Esophagus squamous epithelium (tissue), 5 donors: ENCODE results near the gene CCDC88C. TPM values are rescaled to one million over a fixed set of nuclear protein-coding genes. Genes with fewer than 3 reads are reported as not detected.

Experiments
- DNase-seq: peaks from one replicate; lab custom pipeline; 2025; lab: John Stamatoyannopoulos, UW
- H3K27ac ChIP-seq, 4 donors: fragments of 200-600 bp; sonication (generic); one replicate each; pipeline ENCODE4 v1.5.1; 2016 to 2019; ENCODE audit warnings: mild to moderate bottlenecking in 1 of 4
- H3K27me3 ChIP-seq, 4 donors: fragments of 200-600 bp; sonication (generic); 1 replicate in 3 of 4; 2 replicates in 1 of 4; pipeline versions ENCODE4 v1.5.1 to v1.6.0; 2017 to 2021; ENCODE audit warnings: antibody characterized with exemption in 1 of 4
- H3K36me3 ChIP-seq, 3 donors: fragments of 200-600 bp; sonication (generic); one replicate each; pipeline ENCODE4 v1.5.1; 2016 to 2019
- H3K4me1 ChIP-seq, 3 donors: fragments of 200-600 bp; sonication (generic); one replicate each; pipeline ENCODE4 v1.5.1; 2017 to 2019
- H3K4me3 ChIP-seq, 4 donors: fragments of 200-600 bp; sonication (generic); 1 replicate in 3 of 4; 2 replicates in 1 of 4; pipeline ENCODE4 v1.5.1; 2016 to 2019; ENCODE audit warnings: mild to moderate bottlenecking in 2 of 4, moderate library complexity in 1 of 4
- H3K9me3 ChIP-seq, 3 donors: fragments of 200-600 bp; sonication (generic); one replicate each; pipeline ENCODE4 v1.5.1; 2016 to 2019
- POLR2A ChIP-seq, 4 donors: fragments of 450-650 bp; IDR thresholded peaks; one replicate each; pipeline ENCODE4 v1.6.1; 2017; ENCODE audit warnings: antibody characterized with exemption in 4 of 4, mild to moderate bottlenecking in 4 of 4, moderate library complexity in 3 of 4
- WGBS, 2 donors: methylation state at CpG; one replicate each; pipeline ENCODE4 v1.1.5; 2018; 5-methylcytosine and 5-hydroxymethylcytosine counted together
- intact Hi-C: fragments of 100-400 bp; cut with DNase I; formaldehyde crosslinking; loops from one replicate; pipeline ENCODE4 v1.15.0; 2022
- total RNA-seq, 4 donors: library from RNA; depleted of rRNA; stranded (reverse); fragments of >200 nt; gene quantifications; one replicate each; pipeline ENCODE4 v1.1.0, GENCODE V29; 2016
- TF ChIP-seq, protein P1 (sequence below), 6 experiments: fragments of 450-650 bp in 4 of 6; fragments of 200-600 bp in 2 of 6; sonication (generic) in 2 of 6; IDR thresholded peaks; one replicate each; pipeline ENCODE4 v1.5.1; 2016 to 2019; ENCODE audit warnings: antibody characterized with exemption in 6 of 6, mild to moderate bottlenecking in 4 of 6, moderate library complexity in 4 of 6
- donor health status: DM: yes; HTN: yes; CAD: no.

Gene CCDC88C
- total RNA-seq, 4 donors from 2014 or later: 23.2 to 31.5 (median 29.9) TPM

DNA sequence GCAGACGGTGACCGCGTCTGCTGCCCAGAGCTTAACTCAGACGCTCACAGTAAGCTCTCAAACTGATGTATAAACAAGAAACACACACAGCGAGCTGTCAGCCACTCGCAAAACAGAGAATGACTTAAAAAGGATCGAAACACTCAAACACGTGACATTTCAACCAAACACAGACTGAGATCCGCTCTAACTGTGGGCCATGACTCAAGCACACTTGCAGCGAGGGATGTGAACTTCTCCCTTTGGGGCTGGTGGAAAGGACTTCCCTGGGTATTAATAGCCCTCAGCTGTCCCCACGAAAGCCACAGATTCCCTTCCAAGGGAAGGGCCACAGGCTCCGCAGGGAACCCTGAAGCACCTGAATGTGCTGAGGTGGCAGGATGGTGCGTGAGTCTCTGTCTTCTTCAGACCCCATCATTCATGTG, 29.1 kb downstream of the CCDC88C start:
- WGBS, 2 donors: 76 to 79% methylated on average over 6 of the region's 13 CpGs
- no peak for TF ChIP-seq POLR2A (IDR thresholded peaks at IDR 0.05)
- TF ChIP-seq, protein P1, sequence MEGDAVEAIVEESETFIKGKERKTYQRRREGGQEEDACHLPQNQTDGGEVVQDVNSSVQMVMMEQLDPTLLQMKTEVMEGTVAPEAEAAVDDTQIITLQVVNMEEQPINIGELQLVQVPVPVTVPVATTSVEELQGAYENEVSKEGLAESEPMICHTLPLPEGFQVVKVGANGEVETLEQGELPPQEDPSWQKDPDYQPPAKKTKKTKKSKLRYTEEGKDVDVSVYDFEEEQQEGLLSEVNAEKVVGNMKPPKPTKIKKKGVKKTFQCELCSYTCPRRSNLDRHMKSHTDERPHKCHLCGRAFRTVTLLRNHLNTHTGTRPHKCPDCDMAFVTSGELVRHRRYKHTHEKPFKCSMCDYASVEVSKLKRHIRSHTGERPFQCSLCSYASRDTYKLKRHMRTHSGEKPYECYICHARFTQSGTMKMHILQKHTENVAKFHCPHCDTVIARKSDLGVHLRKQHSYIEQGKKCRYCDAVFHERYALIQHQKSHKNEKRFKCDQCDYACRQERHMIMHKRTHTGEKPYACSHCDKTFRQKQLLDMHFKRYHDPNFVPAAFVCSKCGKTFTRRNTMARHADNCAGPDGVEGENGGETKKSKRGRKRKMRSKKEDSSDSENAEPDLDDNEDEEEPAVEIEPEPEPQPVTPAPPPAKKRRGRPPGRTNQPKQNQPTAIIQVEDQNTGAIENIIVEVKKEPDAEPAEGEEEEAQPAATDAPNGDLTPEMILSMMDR (IDR thresholded peaks at IDR 0.05): no peak
- no peaks in the 10 kb centered on the region for H3K9me3 ChIP-seq
- peak overlapping the region in 1 of 4 donors; percentile 6 for H3K4me3 ChIP-seq
- H3K27ac ChIP-seq: peak overlapping the region; percentile 61 to 79 (median 68)
- H3K4me1 ChIP-seq: peaks cover 29 to 85% (median 56%) of the 10 kb centered on the region in 3 donors
- no peaks in the 10 kb centered on the region for H3K27me3 ChIP-seq
- intact Hi-C loops: no loop called here
- DNase-seq: no peak
- H3K36me3 ChIP-seq: no peaks in the 10 kb centered on the region

DNA sequence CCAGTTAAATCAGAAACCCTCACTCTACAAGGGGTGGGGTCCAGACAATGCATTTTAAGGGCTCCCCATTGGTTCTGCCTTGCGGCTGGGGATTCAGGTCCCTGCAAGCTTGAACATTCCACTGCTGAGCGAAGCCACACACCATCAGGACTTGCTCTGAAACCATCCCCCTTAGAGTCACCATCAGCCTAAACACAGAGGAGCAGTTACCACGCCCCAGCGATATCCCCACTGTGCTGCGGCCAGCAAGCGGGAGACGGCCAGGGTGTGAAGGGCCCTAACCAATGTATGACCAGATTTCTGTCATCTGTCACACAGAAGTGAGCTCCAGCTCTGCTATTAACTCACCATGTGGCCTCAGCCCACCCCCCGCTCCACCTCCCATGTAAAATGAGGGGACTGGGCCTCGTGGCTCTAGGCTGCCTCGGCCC, 29.7 kb downstream of the CCDC88C start:
- TF ChIP-seq, protein P1 (IDR thresholded peaks at IDR 0.05): no peak
- no peak for TF ChIP-seq POLR2A (IDR thresholded peaks at IDR 0.05)
- Histone ChIP-seq H3K4me1 (peaks cover 25 to 85% (median 54%) of the 10 kb centered on the region in 3 donors), H3K27ac (peak overlapping the region; percentile 61 to 79 (median 68)), H3K27me3 (no peaks in the 10 kb centered on the region), H3K4me3 (peak overlapping the region in 1 of 4 donors; percentile 6), H3K9me3 (no peaks in the 10 kb centered on the region), H3K36me3 (no peaks in the 10 kb centered on the region)
- intact Hi-C loops: no loop called here
- WGBS, 2 donors: 31 to 46% methylated on average over 3 to 8 of the region's 10 CpGs
- DNase-seq: no peak

DNA sequence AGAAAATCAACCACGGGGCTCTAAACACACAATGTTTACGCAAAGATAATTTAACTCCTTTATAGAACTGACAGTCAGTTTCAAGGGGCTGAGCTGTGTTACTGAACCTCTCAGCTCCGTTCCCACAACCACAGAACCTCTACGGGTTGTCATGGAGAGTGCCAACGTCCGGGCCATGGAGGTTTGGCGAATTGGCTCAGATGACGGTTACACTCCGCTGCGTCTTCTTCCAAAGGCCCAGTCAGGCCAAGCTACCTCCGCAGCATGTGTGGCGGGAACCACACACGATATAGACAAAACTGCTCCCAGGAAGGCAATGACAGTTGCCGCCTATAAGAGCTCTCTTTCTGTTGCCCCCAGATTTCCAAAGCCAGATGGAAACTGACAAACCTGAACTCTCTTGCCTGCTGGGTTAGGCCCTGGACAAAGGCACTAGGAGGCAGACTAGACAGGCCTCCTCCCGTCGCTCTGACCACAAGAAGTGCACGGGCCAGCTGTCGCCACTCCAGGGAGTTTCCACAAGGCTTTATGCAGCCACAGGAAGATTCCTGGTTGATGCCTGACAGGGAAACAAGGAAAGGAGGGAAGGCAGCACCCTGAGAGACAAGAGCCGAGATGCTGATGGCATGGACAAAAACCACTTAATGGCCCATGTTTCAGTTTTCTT, 30.3 kb downstream of the CCDC88C start:
- H3K4me1 ChIP-seq: peaks cover 20 to 82% (median 47%) of the 10 kb centered on the region in 3 donors
- H3K27me3 ChIP-seq: no peaks in the 10 kb centered on the region
- TF ChIP-seq, protein P1 (IDR thresholded peaks at IDR 0.05): no peak
- TF ChIP-seq POLR2A (IDR thresholded peaks at IDR 0.05): no peak
- H3K9me3 ChIP-seq: no peaks in the 10 kb centered on the region
- WGBS, 2 donors: 37 to 45% methylated on average over 14 to 19 of the region's 19 CpGs
- H3K4me3 ChIP-seq: no peak overlapping the region
- no peaks in the 10 kb centered on the region for H3K36me3 ChIP-seq
- no peak for DNase-seq
- intact Hi-C loops: no loop called here
- H3K27ac ChIP-seq: peak overlapping the region; percentile 61 to 79 (median 68)

DNA sequence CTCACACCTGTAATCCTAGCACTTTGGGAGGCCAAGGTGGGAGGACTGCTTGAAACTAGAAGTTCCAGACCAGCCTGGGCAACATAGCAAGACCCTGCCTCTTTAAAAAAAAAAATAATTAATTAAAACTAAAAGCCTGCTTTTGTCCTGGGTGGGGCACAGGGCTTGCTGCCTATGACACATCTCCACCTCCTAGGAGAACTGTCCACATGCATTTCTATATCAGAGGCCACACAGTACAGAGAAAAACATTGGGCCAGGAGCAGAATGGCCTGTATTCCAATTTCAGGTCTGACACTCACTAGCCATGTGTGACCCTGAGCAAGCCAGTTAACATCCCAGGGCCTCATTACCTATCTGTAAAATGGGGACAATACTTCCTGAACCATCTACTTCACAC, 31.9 kb downstream of the CCDC88C start:
- TF ChIP-seq POLR2A (IDR thresholded peaks at IDR 0.05): no peak
- TF ChIP-seq, protein P1 (IDR thresholded peaks at IDR 0.05): no peak
- H3K4me3 ChIP-seq: no peak overlapping the region
- no peak for DNase-seq
- intact Hi-C loops: no loop called here
- no peaks in the 10 kb centered on the region for H3K9me3 ChIP-seq
- peaks cover 19 to 72% (median 37%) of the 10 kb centered on the region in 3 donors for H3K4me1 ChIP-seq
- H3K36me3 ChIP-seq: no peaks in the 10 kb centered on the region
- H3K27me3 ChIP-seq: no peaks in the 10 kb centered on the region
- H3K27ac ChIP-seq: no peak overlapping the region

DNA sequence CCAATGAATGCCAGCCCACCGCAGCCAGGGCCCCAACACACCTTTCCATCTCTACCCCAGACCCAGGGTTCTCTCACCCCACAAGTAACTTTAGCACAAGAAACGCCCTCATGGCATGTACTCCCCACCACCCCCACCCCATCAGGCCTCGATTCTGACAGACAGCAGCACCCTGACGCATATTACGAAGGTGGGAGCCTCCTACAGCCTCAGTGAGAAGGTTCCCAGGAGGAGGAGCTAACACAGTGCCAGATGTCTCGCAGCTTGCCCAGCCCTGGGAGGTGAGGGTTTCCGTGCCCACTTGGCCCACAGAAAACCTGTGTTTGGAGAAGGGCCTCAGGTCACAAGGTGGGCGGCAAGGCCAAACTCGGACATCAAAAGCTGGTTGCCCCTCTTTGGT, 32.4 kb downstream of the CCDC88C start:
- TF ChIP-seq, protein P1 (IDR thresholded peaks at IDR 0.05): no peak
- TF ChIP-seq POLR2A (IDR thresholded peaks at IDR 0.05): no peak
- intact Hi-C loops: no loop called here
- Histone ChIP-seq H3K36me3 (no peaks in the 10 kb centered on the region), H3K4me3 (no peak overlapping the region), H3K27me3 (no peaks in the 10 kb centered on the region), H3K27ac (no peak overlapping the region), H3K9me3 (no peaks in the 10 kb centered on the region), H3K4me1 (peaks cover 22 to 72% (median 40%) of the 10 kb centered on the region in 3 donors)
- 100% methylated on average over 1 of the region's 9 CpGs; no CpG with 5 or more reads in 1 of the 2 donors for WGBS, 2 donors
- DNase-seq: no peak
